Ishikawa (cell line): ENCODE data around the gene SLC6A19.

Experiments
- CEBPB ChIP-seq: IDR thresholded peaks from 2 replicates; pipeline ENCODE4 v1.6.1; 2012
- EGR1 ChIP-seq: IDR thresholded peaks from 2 replicates; pipeline ENCODE4 v1.6.1; 2012
- EP300 ChIP-seq: IDR thresholded peaks from 2 replicates; pipeline ENCODE4 v1.6.1; 2012; ENCODE audit warnings: borderline replicate concordance
- MAX ChIP-seq: IDR thresholded peaks from 2 replicates; pipeline ENCODE4 v1.6.1; 2012
- NFIC ChIP-seq: IDR thresholded peaks from 2 replicates; pipeline ENCODE4 v1.6.1; 2012
- RAD21 ChIP-seq: IDR thresholded peaks from 2 replicates; pipeline ENCODE4 v1.6.1; 2012; ENCODE audit warnings: low read depth
- TAF1 ChIP-seq: IDR thresholded peaks from 2 replicates; pipeline ENCODE4 v1.6.1; 2012; ENCODE audit warnings: low read depth, mild to moderate bottlenecking
- TCF12 ChIP-seq: IDR thresholded peaks from 2 replicates; pipeline ENCODE4 v1.6.1; 2012; ENCODE audit warnings: low read depth
- TEAD4 ChIP-seq: IDR thresholded peaks from 2 replicates; pipeline ENCODE4 v1.6.1; 2012
- YY1 ChIP-seq: IDR thresholded peaks from 2 replicates; pipeline ENCODE4 v1.6.1; 2012; ENCODE audit warnings: low read depth
- TF ChIP-seq, protein P1 (sequence below): IDR thresholded peaks from 2 replicates; pipeline ENCODE4 v1.6.1; 2012

DNA sequence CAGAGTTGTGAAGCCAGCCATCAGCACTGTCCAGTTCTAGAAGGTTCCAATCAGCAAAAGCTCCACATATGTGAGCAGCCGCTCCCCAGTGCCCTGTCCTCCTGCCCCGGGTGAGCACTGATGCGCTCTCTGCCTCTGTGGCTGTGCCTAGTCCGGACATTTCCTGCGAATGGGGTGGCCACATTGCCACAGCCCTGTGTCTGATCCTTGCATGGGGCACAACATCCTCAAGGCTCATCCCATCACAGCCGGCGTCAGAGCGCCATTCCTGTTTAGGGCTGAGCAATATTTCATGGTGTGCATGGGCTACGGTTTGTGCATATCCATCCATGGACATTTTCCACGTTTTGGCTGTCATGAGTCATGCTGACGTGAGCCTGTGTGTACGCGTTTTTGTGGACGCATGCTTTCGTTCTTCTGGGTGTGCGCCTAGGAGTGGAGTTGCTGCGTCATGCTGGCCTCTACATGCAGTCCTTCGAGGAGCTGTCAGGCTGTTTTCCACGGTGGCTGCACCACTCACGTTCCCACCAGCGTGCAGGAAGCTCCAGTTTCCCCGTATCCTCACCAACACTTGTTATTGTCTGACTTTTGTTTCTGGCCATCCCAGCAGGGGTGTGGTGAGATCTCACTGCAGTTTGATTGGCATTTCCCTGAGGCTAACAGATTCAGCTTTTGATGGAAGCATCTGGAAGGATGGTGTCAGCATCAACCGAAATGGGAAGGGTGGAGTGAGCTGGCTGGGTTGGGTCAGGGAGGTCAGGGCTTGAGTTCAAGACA lies 14.1 kb downstream of the SLC6A19 start:
- TF ChIP-seq EP300 (no peak), YY1 (no peak), RAD21 (no peak), MAX (no peak), CEBPB (no peak), NFIC (no peak), TAF1 (no peak), EGR1 (no peak), TCF12 (no peak), TEAD4 (no peak)
- TF ChIP-seq, protein P1, sequence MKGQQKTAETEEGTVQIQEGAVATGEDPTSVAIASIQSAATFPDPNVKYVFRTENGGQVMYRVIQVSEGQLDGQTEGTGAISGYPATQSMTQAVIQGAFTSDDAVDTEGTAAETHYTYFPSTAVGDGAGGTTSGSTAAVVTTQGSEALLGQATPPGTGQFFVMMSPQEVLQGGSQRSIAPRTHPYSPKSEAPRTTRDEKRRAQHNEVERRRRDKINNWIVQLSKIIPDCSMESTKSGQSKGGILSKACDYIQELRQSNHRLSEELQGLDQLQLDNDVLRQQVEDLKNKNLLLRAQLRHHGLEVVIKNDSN: no peak
